G401.6 (cell line): ENCODE results near the gene MTHFD1L.

ENCODE experiments used
- FAIRE-seq: peaks from 2 replicates; lab custom pipeline; 2012; peaks lifted over from hg19 to GRCh38; lab: Jason Lieb, UNC

MTHFD1L gene

GRCh38 chr6:150866147-150866990 is 867 bp downstream of the MTHFD1L start:
- FAIRE-seq = no peak

- no peak for FAIRE-seq
Observed at GRCh38 chr6:150866991-150867501, 1.5 kb downstream of the MTHFD1L start.

- FAIRE-seq = no peak
Observed at GRCh38 chr6:150868759-150869158, 3.3 kb downstream of the MTHFD1L start.

DNA sequence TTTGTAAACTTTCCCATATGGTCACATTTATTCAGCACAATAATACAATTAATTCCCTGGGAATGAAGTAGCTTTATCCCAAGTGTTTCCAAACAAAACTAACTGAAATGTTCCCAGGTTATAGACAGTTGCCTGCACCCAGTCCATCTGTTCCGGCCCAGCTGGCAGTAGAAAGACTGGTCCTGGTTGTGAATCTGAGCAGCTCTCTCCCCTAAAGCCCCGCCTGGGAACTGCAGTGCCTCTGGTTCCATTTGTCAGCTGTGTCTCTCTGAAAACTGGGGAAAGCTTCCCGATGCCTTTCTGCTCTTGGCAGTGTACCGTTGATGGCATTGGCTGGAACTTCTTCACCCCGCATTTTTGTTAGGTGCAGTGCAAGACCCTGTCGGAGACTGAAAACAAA is 8.7 kb downstream of the MTHFD1L start:
- no peak for FAIRE-seq

GRCh38 chr6:150875841-150876240 is 10.3 kb downstream of the MTHFD1L start:
- no peak for FAIRE-seq

- FAIRE-seq = no peak
Observed at GRCh38 chr6:150876598-150876997, 11.1 kb downstream of the MTHFD1L start.

DNA sequence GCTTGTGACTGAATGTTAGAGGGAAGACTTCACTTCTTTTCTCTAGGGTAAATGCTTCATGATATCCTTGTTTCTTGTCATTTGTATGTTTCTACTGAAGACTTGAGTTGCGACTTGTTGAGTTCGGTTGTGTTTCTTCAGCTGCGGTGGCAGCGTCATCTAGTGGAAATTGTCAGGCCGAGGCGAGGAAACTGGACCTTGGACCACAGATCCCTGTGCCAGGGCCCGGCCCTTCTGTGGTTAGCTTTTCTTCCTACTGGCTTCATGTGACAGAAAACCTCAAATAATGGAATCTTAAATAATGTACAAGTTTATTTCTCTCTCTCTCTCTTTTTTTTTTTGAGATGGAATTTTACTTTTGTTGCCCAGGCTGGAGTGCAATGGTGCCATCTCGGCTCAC is 12.4 kb downstream of the MTHFD1L start:
- no peak for FAIRE-seq

DNA sequence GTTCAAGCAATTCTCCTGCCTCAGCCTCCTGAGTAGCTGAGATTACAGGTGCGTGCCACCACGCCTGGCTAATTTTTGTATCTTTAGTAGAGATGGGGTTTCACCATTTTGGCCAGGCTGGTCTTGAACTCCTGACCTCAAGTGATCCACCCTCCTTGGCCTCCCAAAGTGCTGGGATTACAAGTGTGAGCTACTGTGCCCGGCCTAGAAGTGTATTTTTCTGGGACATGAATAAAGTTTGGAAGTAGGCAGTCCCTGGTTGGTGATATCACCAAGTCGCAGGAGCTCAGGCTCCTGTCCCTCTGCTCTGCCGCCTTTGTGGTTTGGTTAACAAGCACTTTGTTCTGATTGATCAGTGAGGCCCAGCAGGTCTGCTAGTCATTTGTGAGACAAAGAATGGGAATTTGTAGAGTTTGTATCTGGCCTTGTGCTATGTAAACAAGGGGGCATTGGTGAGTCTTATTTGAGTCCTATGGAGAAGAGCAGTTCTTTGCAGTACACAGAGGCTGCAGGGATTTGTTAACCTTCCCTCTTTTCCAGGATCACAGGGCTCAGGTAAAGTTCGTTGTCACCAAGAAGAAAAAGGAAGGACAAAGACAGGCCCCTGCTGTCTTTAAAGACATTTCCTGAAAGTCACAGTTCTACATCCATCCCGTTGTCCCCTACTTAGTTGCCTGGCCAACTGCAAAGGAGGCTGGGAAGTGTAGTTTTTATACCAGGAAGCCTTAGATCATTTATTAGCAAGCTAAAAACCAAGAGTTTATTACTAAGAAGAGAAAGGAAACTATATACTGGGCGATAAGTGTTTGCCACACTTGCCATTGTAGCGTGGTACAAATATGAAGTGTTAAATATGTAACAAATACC is 13.1 kb downstream of the MTHFD1L start:
- FAIRE-seq = no peak

DNA sequence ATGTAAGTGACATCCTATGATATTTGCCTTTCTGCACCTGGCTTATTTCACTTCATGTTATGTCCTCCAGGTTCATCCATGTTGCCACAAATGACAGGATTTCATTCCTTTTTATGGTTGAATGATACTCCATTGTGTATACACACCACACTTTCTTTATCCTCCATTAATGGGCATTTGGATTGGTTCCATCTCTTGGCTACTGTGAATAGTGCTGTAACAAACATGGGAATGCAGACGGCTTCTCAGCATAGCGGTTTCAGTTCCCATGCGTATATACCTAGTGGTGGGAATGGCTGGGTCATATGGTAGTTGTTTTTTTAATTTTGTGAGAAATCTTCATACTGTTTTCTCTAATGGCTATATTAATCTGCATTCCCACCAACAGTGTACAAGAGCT is 14.8 kb downstream of the MTHFD1L start:
- no peak for FAIRE-seq

DNA sequence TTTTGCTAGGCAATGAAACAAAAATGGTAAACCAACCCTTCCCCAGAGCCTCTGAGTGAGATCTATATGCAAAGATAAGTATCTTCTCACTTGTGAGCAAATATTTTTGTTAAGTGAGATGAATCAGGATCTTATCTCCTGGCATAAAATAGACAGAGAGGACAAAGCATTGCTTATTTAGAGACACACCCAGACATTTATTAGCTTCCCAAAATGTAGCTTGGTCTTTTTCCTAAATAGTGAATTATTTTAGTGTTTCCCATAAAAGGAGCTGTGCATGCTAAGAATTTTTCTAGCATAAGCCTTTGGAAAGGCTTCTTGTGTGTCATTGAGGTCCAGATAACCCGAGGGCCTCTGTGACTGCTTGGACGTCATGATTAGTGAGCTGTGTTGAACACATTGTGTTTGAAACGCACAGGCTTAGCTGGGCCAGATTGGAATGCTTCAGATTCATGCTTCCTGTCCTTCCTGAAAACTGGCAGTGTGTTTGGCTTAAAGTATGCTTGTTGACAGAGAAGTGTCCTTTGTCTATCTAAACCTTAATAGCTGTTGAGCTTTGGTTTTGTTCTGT is 16.5 kb downstream of the MTHFD1L start:
- FAIRE-seq = no peak

DNA sequence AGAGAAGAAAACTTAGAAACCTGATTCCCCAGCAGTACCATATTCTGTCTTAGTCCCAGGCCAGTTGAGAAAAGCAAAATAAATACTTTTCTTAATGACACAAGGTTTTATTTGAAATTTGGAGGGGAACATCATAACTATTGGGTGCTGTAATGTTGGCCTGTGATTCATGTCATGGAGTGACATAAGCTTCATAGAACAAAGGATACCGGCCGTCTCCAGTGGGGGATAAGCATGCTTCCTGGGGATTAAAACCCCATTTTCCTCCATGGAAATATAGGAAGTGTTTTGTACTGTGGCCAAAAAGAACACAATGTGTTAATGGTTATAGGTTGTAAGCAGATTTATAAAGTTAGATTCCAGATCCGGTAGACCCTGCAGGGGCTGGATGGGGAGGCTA is 18.0 kb downstream of the MTHFD1L start:
- FAIRE-seq = no peak

DNA sequence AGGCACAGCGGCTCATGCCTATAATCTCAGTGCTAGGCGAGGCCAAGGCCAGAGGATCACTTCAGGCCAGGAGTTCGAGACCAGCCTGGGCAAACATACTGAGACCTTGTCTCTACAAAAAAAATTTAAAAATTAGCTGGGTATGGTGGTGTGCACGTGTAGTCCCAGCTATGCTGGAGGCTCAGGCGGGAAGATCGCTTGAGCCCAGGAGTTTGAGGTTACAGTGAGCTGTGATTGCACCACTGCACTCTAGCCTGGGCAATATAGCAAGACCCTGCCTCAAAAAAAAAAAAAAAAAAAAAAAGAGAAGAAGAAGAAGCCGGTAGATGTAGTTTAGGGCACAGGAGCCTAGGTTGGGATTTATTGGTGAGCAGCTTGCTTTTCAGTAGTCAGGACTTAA is 20.7 kb downstream of the MTHFD1L start:
- FAIRE-seq = no peak

- no peak for FAIRE-seq
Observed at GRCh38 chr6:150887978-150888563, 22.6 kb downstream of the MTHFD1L start.

GRCh38 chr6:150890346-150890745 is 24.8 kb downstream of the MTHFD1L start:
- no peak for FAIRE-seq

DNA sequence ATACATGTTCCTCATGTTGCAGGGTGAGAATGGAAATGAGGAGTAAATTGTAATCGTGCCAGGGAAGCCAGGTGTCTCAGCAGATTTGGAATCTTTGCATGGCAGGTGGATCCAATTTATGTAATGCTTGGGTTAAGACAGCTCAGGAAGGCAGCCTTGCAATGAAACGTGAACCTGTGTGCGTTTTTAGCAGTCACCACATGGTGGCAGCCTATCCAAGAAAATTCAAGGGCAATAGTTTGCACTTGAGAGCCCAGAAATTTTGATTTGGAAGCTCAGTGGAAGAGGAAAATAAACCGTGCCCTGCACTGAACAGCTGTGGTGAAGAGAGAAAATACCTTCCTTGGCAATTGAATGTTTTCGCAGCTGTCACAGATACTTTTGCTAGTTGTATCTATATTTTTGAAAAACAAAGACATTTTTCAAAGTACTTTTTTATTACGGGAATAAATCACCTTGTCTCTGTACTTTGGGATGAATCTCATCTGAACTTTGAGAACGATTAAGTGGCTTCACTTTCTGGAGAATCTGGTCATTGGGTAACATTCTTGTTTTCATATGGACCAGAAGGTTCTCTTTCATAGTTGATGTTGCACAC is 26.5 kb downstream of the MTHFD1L start:
- peak; percentile 87 for FAIRE-seq

- no peak for FAIRE-seq
Observed at GRCh38 chr6:150894191-150894744, 28.8 kb downstream of the MTHFD1L start.

DNA sequence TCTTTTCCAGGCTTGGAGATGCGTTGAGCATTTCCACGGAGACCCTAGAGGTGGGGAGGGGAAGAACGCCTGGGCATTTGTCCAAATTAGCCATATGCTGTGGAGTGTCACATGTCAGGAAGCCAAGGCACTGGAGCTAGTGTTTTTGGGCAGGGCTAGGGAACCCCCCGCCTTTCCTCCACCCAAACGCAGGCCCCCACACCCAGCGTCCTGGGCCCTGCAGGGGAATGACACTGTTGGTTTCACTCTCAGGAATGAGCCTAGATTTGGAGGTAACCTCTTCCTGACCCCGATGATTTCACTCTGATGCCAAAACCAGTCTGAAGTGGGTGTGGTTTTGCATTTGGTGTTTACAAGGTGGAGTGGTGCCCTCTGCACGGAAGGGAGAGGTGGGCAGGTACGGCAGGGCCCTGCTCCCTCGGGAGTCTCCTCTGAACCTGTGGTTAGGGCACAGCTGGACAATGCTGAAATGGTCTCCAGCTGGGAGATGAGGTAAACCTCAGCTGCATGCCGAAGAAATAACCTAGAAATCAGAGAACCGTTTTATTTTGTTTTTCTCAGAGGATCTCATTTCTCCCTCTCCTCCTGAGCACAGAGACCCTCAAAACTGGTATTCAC is 29.5 kb downstream of the MTHFD1L start:
- FAIRE-seq = no peak

DNA sequence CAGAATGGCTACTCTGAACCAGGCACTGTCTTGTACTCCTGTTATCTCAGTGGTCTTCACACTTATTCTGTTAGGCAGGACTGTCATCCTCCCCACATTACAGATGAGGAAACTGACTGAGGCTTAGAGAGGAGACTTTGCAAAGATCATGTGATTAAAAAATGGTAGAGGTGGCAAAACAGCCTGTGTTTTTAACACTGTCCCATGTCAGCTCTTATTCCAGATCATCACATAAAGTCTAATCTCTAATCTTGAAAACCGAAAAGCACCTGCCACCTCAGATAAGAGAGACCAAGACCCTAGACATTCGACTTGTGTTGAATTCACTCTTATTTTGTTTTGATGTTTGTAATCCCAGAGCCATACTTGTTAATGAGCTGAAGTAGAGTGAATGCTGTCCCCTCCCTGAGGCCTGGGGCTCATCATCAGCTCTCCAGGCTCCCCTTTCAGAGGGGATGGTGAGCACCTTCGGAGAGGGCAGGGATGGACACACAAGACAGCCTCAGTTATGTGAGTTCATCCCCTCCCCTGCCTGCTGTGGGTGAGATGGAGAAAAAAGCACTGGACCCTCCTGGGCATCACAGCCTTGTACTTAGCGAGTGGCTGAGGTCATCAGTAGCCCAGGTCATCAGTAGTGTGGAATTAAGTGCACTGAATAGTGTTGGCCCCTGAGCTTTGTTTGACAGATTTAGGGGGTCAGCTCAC is 30.6 kb downstream of the MTHFD1L start:
- FAIRE-seq = no peak

- no peak for FAIRE-seq
Observed at GRCh38 chr6:150897400-150897943, 32.0 kb downstream of the MTHFD1L start.
